HCT116 (cell line): ENCODE data around the gene ZNF791. TPM values are rescaled to one million over a fixed set of nuclear protein-coding genes. Genes with fewer than 3 reads are reported as not detected.

ENCODE experiments used
- ATAC-seq: fragments of 200-7000 bp; cut with Tn5 transposase; 2 replicates; pipeline ENCODE4 v1.9.1; 2020; ENCODE audit warnings: mild to moderate bottlenecking, moderate library complexity
- BruUV-seq: library from RNA; stranded (reverse); fragments of 400-500 nt; replicated peaks from 2 replicates; lab custom pipeline; 2021; lab: Mats Ljungman, UMichigan
- CTCF ChIA-PET: fragments of 300-600 bp; sonication (Branson Sonifier 250); formaldehyde crosslinking; loops from one replicate; lab custom pipeline; 2021; ENCODE audit warnings: antibody characterized with exemption; lab: Charles Lee
- POLR2A ChIA-PET: fragments of 300-600, 350-600 bp; sonication (Branson Sonifier 250); formaldehyde crosslinking; loops from one replicate; lab custom pipeline; 2021; ENCODE audit warnings: antibody characterized with exemption; lab: Charles Lee
- RAD21 ChIA-PET, 2 experiments: fragments of 300-600 bp; sonication (Branson Sonifier 250); formaldehyde crosslinking; loops; one replicate each; lab custom pipeline; 2023; ENCODE audit warnings: low total read pairs in 2 of 2; ENCODE audit not compliant: uncharacterized antibody in 2 of 2, unreplicated experiment in 2 of 2, low non-redundant PET in 1 of 2; lab: Charles Lee
- DNase-seq: peaks from one replicate; pipeline ENCODE4 v3.0.0-alpha.2; 2010; ENCODE audit warnings: low read depth, low spot score
- H2AFZ ChIP-seq: fragments of 200-600 bp; shearing (Covaris generic), sonication (generic); 2 replicates; pipeline ENCODE4 v1.6.1; 2017; ENCODE audit warnings: low read depth, mixed run types, mixed read lengths, antibody characterized with exemption, low read length; ENCODE audit not compliant: poor library complexity, severe bottlenecking
- H3K27ac ChIP-seq: 2 replicates; pipeline ENCODE4 v1.5.1; 2012; ENCODE audit warnings: low read depth, low read length
- H3K27me3 ChIP-seq: fragments of 200-600 bp; sonication (generic); 2 replicates; pipeline ENCODE4 v1.6.1; 2016; ENCODE audit warnings: mixed run types, low read length, mixed read lengths; ENCODE audit not compliant: insufficient read depth
- H3K36me3 ChIP-seq, 2 experiments: fragments of 200-500 bp in 1 of 2; fragments of 200-600 bp in 1 of 2; sonication (Bioruptor generic) in 1 of 2; sonication (generic) in 1 of 2; 2 replicates each; pipeline versions ENCODE4 v1.5.1 to v1.6.1; 2014 to 2016; ENCODE audit warnings: low read length in 2 of 2, inconsistent platforms in 1 of 2, mixed read lengths in 1 of 2, mixed run types in 1 of 2; ENCODE audit not compliant: insufficient read depth in 2 of 2, control insufficient read depth in 1 of 2
- H3K4me1 ChIP-seq, 2 experiments: fragments of 200-600 bp in 1 of 2; sonication (generic) in 1 of 2; 2 replicates each; pipeline versions ENCODE4 v1.5.1 to v1.6.1; 2012 to 2017; ENCODE audit warnings: low read length in 2 of 2, inconsistent platforms in 1 of 2, mild to moderate bottlenecking in 1 of 2, mixed read lengths in 1 of 2, mixed run types in 1 of 2, moderate library complexity in 1 of 2; ENCODE audit not compliant: insufficient read depth in 2 of 2, control insufficient read depth in 1 of 2
- H3K4me2 ChIP-seq: fragments of 200-600 bp; sonication (generic); 2 replicates; pipeline ENCODE4 v1.6.1; 2017; ENCODE audit warnings: mixed run types, low read length, mixed read lengths
- H3K4me3 ChIP-seq, 2 experiments: fragments of 200-600 bp in 1 of 2; sonication (generic) in 1 of 2; replicated peaks in 1 of 2; 2 replicates each; pipeline ENCODE4 v1.5.1; 2011 to 2016; ENCODE audit warnings: low read length in 2 of 2, control low read depth in 1 of 2, low read depth in 1 of 2, mild to moderate bottlenecking in 1 of 2, mixed read lengths in 1 of 2, mixed run types in 1 of 2
- H3K79me2 ChIP-seq: fragments of 200-600 bp; sonication (generic); 2 replicates; pipeline ENCODE4 v1.6.1; 2017; ENCODE audit warnings: mild to moderate bottlenecking, mixed run types, low read length, moderate library complexity, mixed read lengths; ENCODE audit not compliant: insufficient read depth
- H3K9ac ChIP-seq: fragments of 200-600 bp; sonication (generic); 2 replicates; pipeline ENCODE4 v1.6.1; 2016; ENCODE audit warnings: low read length, mixed read lengths
- H3K9me2 ChIP-seq: fragments of 200-600 bp; sonication (generic), shearing (Covaris generic); 2 replicates; pipeline ENCODE4 v1.6.1; 2017; ENCODE audit warnings: mixed run types, mild to moderate bottlenecking, moderate library complexity; ENCODE audit not compliant: insufficient read depth
- H3K9me3 ChIP-seq, 2 experiments: fragments of 200-500 bp in 1 of 2; fragments of 200-600 bp in 1 of 2; sonication (Bioruptor generic) in 1 of 2; sonication (generic) in 1 of 2; 2 replicates each; pipeline ENCODE4 v1.6.1; 2014 to 2017; ENCODE audit warnings: low read length in 2 of 2, mixed read lengths in 2 of 2, inconsistent platforms in 1 of 2, low read depth in 1 of 2, mild to moderate bottlenecking in 1 of 2, mixed run types in 1 of 2, moderate library complexity in 1 of 2; ENCODE audit not compliant: control insufficient read depth in 1 of 2, insufficient read depth in 1 of 2
- H4K20me1 ChIP-seq: fragments of 200-600 bp; sonication (generic), shearing (Covaris generic); 2 replicates; pipeline ENCODE4 v1.6.1; 2017; ENCODE audit warnings: mixed run types, mild to moderate bottlenecking, moderate library complexity; ENCODE audit not compliant: insufficient read depth
- EGR1 ChIP-seq: IDR thresholded peaks from 2 replicates; pipeline ENCODE4 v1.6.1; 2012; ENCODE audit warnings: low read depth
- EZH2 ChIP-seq: fragments of 200-600 bp; sonication (generic); IDR thresholded peaks from 2 replicates; pipeline ENCODE4 v1.6.1; 2017; ENCODE audit warnings: antibody characterized with exemption, mixed run types
- TCF7L2 ChIP-seq: IDR thresholded peaks from 2 replicates; pipeline ENCODE4 v1.7.0; 2011; ENCODE audit warnings: borderline replicate concordance, inconsistent platforms; ENCODE audit not compliant: insufficient read depth, insufficient read length; ENCODE audit errors: extremely low read depth
- ZNF274 ChIP-seq: fragments of 200-500 bp; sonication (Bioruptor generic); IDR thresholded peaks from 2 replicates; pipeline ENCODE4 v1.6.1; 2014; ENCODE audit warnings: mild to moderate bottlenecking, low read depth, low read length, inconsistent platforms
- intact Hi-C: fragments of 100-400 bp; cut with micrococcal nuclease; formaldehyde crosslinking; loops from 2 replicates; pipeline ENCODE4 v1.10.0; 2022
- total RNA-seq: library from RNA; stranded (reverse); gene quantifications from one replicate; pipeline ENCODE4 v1.2.1, GENCODE V29; 2021; ENCODE audit not compliant: unreplicated experiment
- TF ChIP-seq, protein P1 (sequence below), 3 experiments: fragments of 200-600 bp in 1 of 3; sonication (generic) in 1 of 3; IDR thresholded peaks in 2 of 3; conservative IDR thresholded peaks in 1 of 3; 2 replicates each; pipeline ENCODE4 v1.5.1; 2012 to 2017; ENCODE audit warnings: low read depth in 2 of 3, low read length in 2 of 3, antibody characterized with exemption in 1 of 3, borderline replicate concordance in 1 of 3, control low read depth in 1 of 3, mild to moderate bottlenecking in 1 of 3, mixed read lengths in 1 of 3, mixed run types in 1 of 3, moderate library complexity in 1 of 3; ENCODE audit not compliant: insufficient read depth in 1 of 3

The ZNF791 gene
- total RNA-seq, 1 experiment from 2014 or later: 21.2 TPM

DNA sequence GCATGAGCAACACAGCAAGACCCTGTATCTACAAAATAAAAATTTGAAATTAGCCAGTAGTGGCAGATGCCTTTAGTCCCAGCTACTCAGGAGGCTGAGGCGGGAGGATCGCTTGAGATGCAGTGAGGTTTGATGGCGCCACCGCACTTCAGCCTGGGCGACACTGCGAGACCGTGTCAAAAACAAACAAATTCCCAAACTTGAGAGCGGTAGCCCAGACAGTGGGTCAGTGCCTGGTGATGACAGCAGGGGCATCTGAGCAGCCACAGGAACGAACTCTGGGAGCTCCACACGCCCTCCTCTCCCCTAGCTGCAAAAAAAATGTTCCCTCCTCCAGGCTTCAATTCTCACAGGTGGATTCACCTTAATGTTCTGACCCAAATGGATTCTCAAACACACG, 14.2 kb upstream of the ZNF791 start:
- CTCF ChIA-PET: no interaction called here
- no TSS peak for BruUV-seq
- Histone ChIP-seq H3K4me3 (no peak overlapping the region), H3K4me2 (no peak overlapping the region), H3K27ac (no peak overlapping the region), H2AFZ (no peak overlapping the region), H3K79me2 (no peaks in the 10 kb centered on the region), H3K36me3 (no peaks in the 10 kb centered on the region), H3K9me3 (no peaks in the 10 kb centered on the region), H3K4me1 (no peaks in the 10 kb centered on the region), H3K9ac (no peak overlapping the region), H3K9me2 (no peaks in the 10 kb centered on the region), H3K27me3 (no peaks in the 10 kb centered on the region), H4K20me1 (no peaks in the 10 kb centered on the region)
- intact Hi-C loops: no loop called here
- ATAC-seq (no peak), DNase-seq (no peak)
- POLR2A ChIA-PET: no interaction called here
- no peak for TF ChIP-seq EZH2
- RAD21 ChIA-PET: interaction anchor here in 1 of 2 experiments (0.6 kb wide), 1 partner anchor 10 kb away, joined by 3 read pairs; no protein-coding TSS in a partner anchor

DNA sequence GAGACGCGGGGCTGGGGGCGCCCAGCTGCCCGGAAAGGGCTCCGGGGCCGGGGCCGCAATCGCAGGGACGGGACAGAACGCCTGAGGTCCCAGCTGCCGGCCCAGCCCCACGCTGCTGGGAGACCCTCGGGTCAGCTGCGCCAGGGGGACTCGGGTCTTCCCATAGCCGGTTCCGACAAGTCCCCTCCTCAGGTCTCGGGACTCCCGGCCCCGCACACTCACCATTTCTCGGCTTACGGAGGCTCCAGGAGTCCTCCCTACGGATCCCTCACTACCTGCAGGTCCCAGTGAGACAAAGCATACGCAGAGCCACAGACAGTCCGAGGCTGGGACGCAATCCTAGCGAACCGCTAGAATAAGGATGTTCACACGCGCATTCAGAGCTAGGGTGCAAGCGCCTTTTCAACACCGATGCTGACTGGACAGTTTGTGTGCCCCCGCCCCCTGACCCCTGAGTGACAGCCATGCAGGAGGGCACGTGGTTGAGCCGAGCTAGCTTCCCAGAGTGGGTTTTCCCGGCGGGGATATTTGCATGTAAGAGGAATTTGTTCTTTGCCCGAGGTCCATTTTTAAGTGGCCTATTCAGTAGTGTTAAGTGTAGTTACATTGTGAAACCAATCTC, 13.7 kb upstream of the ZNF791 start:
- Histone ChIP-seq H2AFZ (no peak overlapping the region), H3K9ac (no peak overlapping the region), H3K4me2 (no peak overlapping the region), H3K9me2 (no peaks in the 10 kb centered on the region), H3K36me3 (no peaks in the 10 kb centered on the region), H3K79me2 (no peaks in the 10 kb centered on the region), H3K9me3 (no peaks in the 10 kb centered on the region), H3K27me3 (no peaks in the 10 kb centered on the region), H4K20me1 (no peaks in the 10 kb centered on the region), H3K27ac (no peak overlapping the region), H3K4me1 (no peaks in the 10 kb centered on the region), H3K4me3 (no peak overlapping the region)
- no peak for DNase-seq
- no TSS peak for BruUV-seq
- ChIA-PET POLR2A (no interaction called here), CTCF (no interaction called here), RAD21 (interaction anchor here in 1 of 2 experiments (0.6 kb wide), 1 partner anchor 10 kb away, joined by 3 read pairs; no protein-coding TSS in a partner anchor)
- no peak for ATAC-seq
- no peak for TF ChIP-seq ZNF274
- TF ChIP-seq EGR1: no peak
- no peak for TF ChIP-seq TCF7L2
- TF ChIP-seq, protein P1, sequence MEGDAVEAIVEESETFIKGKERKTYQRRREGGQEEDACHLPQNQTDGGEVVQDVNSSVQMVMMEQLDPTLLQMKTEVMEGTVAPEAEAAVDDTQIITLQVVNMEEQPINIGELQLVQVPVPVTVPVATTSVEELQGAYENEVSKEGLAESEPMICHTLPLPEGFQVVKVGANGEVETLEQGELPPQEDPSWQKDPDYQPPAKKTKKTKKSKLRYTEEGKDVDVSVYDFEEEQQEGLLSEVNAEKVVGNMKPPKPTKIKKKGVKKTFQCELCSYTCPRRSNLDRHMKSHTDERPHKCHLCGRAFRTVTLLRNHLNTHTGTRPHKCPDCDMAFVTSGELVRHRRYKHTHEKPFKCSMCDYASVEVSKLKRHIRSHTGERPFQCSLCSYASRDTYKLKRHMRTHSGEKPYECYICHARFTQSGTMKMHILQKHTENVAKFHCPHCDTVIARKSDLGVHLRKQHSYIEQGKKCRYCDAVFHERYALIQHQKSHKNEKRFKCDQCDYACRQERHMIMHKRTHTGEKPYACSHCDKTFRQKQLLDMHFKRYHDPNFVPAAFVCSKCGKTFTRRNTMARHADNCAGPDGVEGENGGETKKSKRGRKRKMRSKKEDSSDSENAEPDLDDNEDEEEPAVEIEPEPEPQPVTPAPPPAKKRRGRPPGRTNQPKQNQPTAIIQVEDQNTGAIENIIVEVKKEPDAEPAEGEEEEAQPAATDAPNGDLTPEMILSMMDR (IDR thresholded peaks at IDR 0.05 in 2 of 3, conservative IDR thresholded peaks at IDR 0.05 in 1 of 3; ENCODE audit: borderline replicate concordance in 1 of 3, insufficient read depth in 1 of 3, low read depth in 2 of 3, low read length in 2 of 3): no peak
- intact Hi-C loops: no loop called here
